GM12878 (cell line): Measurements from ENCODE around the gene NAT9. TPM values are rescaled to one million over a fixed set of nuclear protein-coding genes. Genes with fewer than 3 reads are reported as not detected.

Experiments used
- ATAC-seq: fragments of 200-7000 bp; cut with Tn5 transposase; 3 replicates; pipeline ENCODE4 v1.9.1; 2020; ENCODE audit warnings: mild to moderate bottlenecking, moderate library complexity
- BruUV-seq: library from RNA; stranded (reverse); fragments of 400-500 nt; replicated peaks from 2 replicates; lab custom pipeline; 2021; lab: Mats Ljungman, UMichigan
- CTCF ChIA-PET: fragments of 300-600 bp; sonication (Branson Sonifier 250); formaldehyde crosslinking; extraction: SDS; loops from one replicate; lab custom pipeline; 2021; ENCODE audit warnings: inconsistent platforms; lab: Yijun Ruan, JAX
- POLR2A ChIA-PET: fragments of 350-600 bp; formaldehyde crosslinking; extraction: SDS; loops from one replicate; lab custom pipeline; 2021; ENCODE audit warnings: inconsistent platforms; lab: Charles Lee
- RAD21 ChIA-PET: fragments of 300-600 bp; sonication (Branson Sonifier 250); formaldehyde crosslinking; loops from one replicate; lab custom pipeline; 2023; ENCODE audit warnings: antibody characterized with exemption; ENCODE audit not compliant: unreplicated experiment; lab: Charles Lee
- SMC1A ChIA-PET: fragments of 300-600 bp; sonication (Branson Sonifier 250); formaldehyde crosslinking; loops from one replicate; lab custom pipeline; 2023; ENCODE audit not compliant: unreplicated experiment, uncharacterized antibody; lab: Charles Lee
- DNase-seq: peaks from one replicate; pipeline ENCODE4 v3.0.0-alpha.2; 2011; ENCODE audit warnings: low read depth, low spot score
- FAIRE-seq: peaks from 3 replicates; lab custom pipeline; 2011; peaks lifted over from hg19 to GRCh38; lab: Jason Lieb, UNC
- H2AFZ ChIP-seq: 2 replicates; pipeline ENCODE4 v1.6.0; 2011; ENCODE audit warnings: low read depth, low read length, control low read depth; ENCODE audit not compliant: control insufficient read depth
- H3K27ac ChIP-seq: 2 replicates; pipeline ENCODE4 v1.5.1; 2011; ENCODE audit warnings: control low read depth; ENCODE audit not compliant: control insufficient read depth, insufficient read depth
- H3K27me3 ChIP-seq, 2 experiments: replicated peaks in 1 of 2; 2 replicates each; pipeline versions ENCODE4 v1.6.0 to v1.6.1; 2011; ENCODE audit warnings: low read length in 1 of 2; ENCODE audit not compliant: control insufficient read depth in 2 of 2, insufficient read depth in 2 of 2
- H3K36me3 ChIP-seq, 2 experiments: 2 replicates each; pipeline ENCODE4 v1.5.1; 2011; ENCODE audit warnings: low read length in 1 of 2; ENCODE audit not compliant: control insufficient read depth in 2 of 2, insufficient read depth in 2 of 2
- H3K4me1 ChIP-seq: 2 replicates; pipeline ENCODE4 v1.6.1; 2011; ENCODE audit warnings: mild to moderate bottlenecking, low read length, moderate library complexity, mixed read lengths; ENCODE audit not compliant: control insufficient read depth, insufficient read depth
- H3K4me2 ChIP-seq: 2 replicates; pipeline ENCODE4 v1.6.0; 2011; ENCODE audit warnings: control low read depth; ENCODE audit not compliant: control insufficient read depth, insufficient read depth
- H3K4me3 ChIP-seq: fragments of 200-600 bp; sonication (generic); 2 replicates; pipeline ENCODE4 v1.5.1; 2016
- H3K79me2 ChIP-seq: 2 replicates; pipeline ENCODE4 v1.6.0; 2011; ENCODE audit warnings: low read length; ENCODE audit not compliant: control insufficient read depth, insufficient read depth
- H3K9ac ChIP-seq: 2 replicates; pipeline ENCODE4 v1.8.0; 2011; ENCODE audit warnings: low read length, control low read depth, mixed read lengths; ENCODE audit not compliant: control insufficient read depth, insufficient read depth
- H3K9me3 ChIP-seq: replicated peaks from 3 replicates; pipeline ENCODE4 v1.5.1; 2011; ENCODE audit warnings: mild to moderate bottlenecking, low read length; ENCODE audit not compliant: control insufficient read depth, insufficient read depth
- H4K20me1 ChIP-seq: 2 replicates; pipeline ENCODE4 v1.6.0; 2011; ENCODE audit not compliant: control insufficient read depth, insufficient read depth
- BCL11A ChIP-seq: IDR thresholded peaks from 2 replicates; pipeline ENCODE4 v1.6.1; 2011; ENCODE audit warnings: low read depth, low read length
- HDGF ChIP-seq: fragments of 450-650 bp; IDR thresholded peaks from 2 replicates; pipeline ENCODE4 v1.6.1; 2016; ENCODE audit warnings: antibody characterized with exemption
- KAT2A ChIP-seq: conservative IDR thresholded peaks from 2 replicates; pipeline ENCODE4 v1.6.1; 2011; ENCODE audit warnings: low read depth, low read length; ENCODE audit not compliant: control insufficient read depth
- KLF5 ChIP-seq: fragments of 450-650 bp; IDR thresholded peaks from 2 replicates; pipeline ENCODE4 v1.6.1; 2014; ENCODE audit warnings: mild to moderate bottlenecking; ENCODE audit not compliant: partially characterized antibody
- MEF2B ChIP-seq: fragments of 450-650 bp; IDR thresholded peaks from 2 replicates; pipeline ENCODE4 v1.6.1; 2018; ENCODE audit warnings: mild to moderate bottlenecking, moderate library complexity; ENCODE audit not compliant: partially characterized antibody, poor library complexity, severe bottlenecking
- MYB ChIP-seq: fragments of 150-350 bp; IDR thresholded peaks from 2 replicates; pipeline ENCODE4 v1.6.1; 2014; ENCODE audit warnings: mild to moderate bottlenecking, low read depth, low read length, borderline replicate concordance
- NR2F1 ChIP-seq: fragments of 450-650 bp; conservative IDR thresholded peaks from 2 replicates; pipeline ENCODE4 v1.6.1; 2017; ENCODE audit warnings: mild to moderate bottlenecking
- PAX5 ChIP-seq: IDR thresholded peaks from 2 replicates; pipeline ENCODE4 v1.6.1; 2011; ENCODE audit warnings: low read depth, low read length, borderline replicate concordance
- PAX8 ChIP-seq: fragments of 450-650 bp; IDR thresholded peaks from 2 replicates; pipeline ENCODE4 v1.6.1; 2017; ENCODE audit warnings: mild to moderate bottlenecking, moderate library complexity
- RB1 ChIP-seq: fragments of 450-650 bp; formaldehyde crosslinking; IDR thresholded peaks from 2 replicates; pipeline ENCODE4 v1.6.1; 2017; ENCODE audit warnings: mild to moderate bottlenecking, borderline replicate concordance
- SMAD1 ChIP-seq: fragments of 450-650 bp; IDR thresholded peaks from 2 replicates; pipeline ENCODE4 v1.6.1; 2018; ENCODE audit warnings: mild to moderate bottlenecking, low read depth; ENCODE audit not compliant: partially characterized antibody
- SMC3 ChIP-seq: IDR thresholded peaks from 2 replicates; pipeline ENCODE4 v1.6.1; 2011; ENCODE audit warnings: low read length, improper control_type of control experiment, borderline replicate concordance
- ZBED1 ChIP-seq: IDR thresholded peaks from 2 replicates; pipeline ENCODE4 v1.6.1; 2016; ENCODE audit warnings: borderline replicate concordance
- ZNF274 ChIP-seq: IDR thresholded peaks from one replicate; pipeline ENCODE4 v1.8.0; 2011; ENCODE audit not compliant: insufficient read length, insufficient read depth
- ZSCAN29 ChIP-seq: fragments of 450-650 bp; IDR thresholded peaks from 2 replicates; pipeline ENCODE4 v1.6.1; 2017; ENCODE audit warnings: mild to moderate bottlenecking, moderate library complexity
- ZZZ3 ChIP-seq: IDR thresholded peaks from 2 replicates; pipeline ENCODE4 v1.6.1; 2011; ENCODE audit warnings: low read depth; ENCODE audit not compliant: control insufficient read depth, insufficient read length
- WGBS: methylation state at CpG from one replicate; pipeline ENCODE4 v1.1.6; 2016; ENCODE audit warnings: low lambda C conversion rate; ENCODE audit not compliant: insufficient replicate concordance, insufficient coverage; ENCODE audit errors: missing lambda C conversion rate; 5-methylcytosine and 5-hydroxymethylcytosine counted together
- in situ Hi-C: fragments of 300-500 bp; cut with MboI; formaldehyde crosslinking; loops from 9 replicates; pipeline ENCODE4 v1.14.3; 2018; ENCODE audit warnings: mixed read lengths
- intact Hi-C: fragments of 100-400 bp; cut with micrococcal nuclease; formaldehyde crosslinking; loops from one replicate; pipeline ENCODE4 v1.14.2; 2022; ENCODE audit not compliant: unreplicated experiment
- polyA plus RNA-seq, 11 experiments: library from polyadenylated mRNA; depleted of rRNA in 4 of 11; unstranded in 6 of 11; stranded (reverse) in 5 of 11; fragments of >200 nt; fragmentation: Nextera tagmentation in 4 of 11; fragmentation: Illumina TruSeq in 1 of 11; extraction: Ambion mirVana in 4 of 11; extraction: Trizol in 1 of 11; gene quantifications; 1 replicate in 1 of 11; 2 replicates in 10 of 11; pipeline versions ENCODE4 v1.2.1 to v1.2.3, GENCODE V29; 2011 to 2016; ENCODE audit warnings: inconsistent platforms in 2 of 11, missing spikeins in 2 of 11, low read depth in 1 of 11
- total RNA-seq, 4 experiments: library from RNA; depleted of rRNA in 3 of 4; stranded (reverse); fragments of >200 nt in 3 of 4; fragmentation: Illumina TruSeq in 1 of 4; extraction: Trizol in 1 of 4; gene quantifications; 2 replicates each; pipeline versions ENCODE4 v1.2.1 to v1.2.3, GENCODE V29; 2013 to 2021
- TF ChIP-seq, protein P1 (sequence below): IDR thresholded peaks from 2 replicates; pipeline ENCODE4 v1.6.1; 2011; ENCODE audit warnings: low read depth, mild to moderate bottlenecking, low read length, moderate library complexity, borderline replicate concordance; ENCODE audit errors: extremely low read depth
- TF ChIP-seq, protein P2 (sequence below): IDR thresholded peaks from 2 replicates; pipeline ENCODE4 v1.6.1; 2011; ENCODE audit warnings: borderline replicate concordance, low read depth, mild to moderate bottlenecking, moderate library complexity, mixed read lengths, low read length; ENCODE audit not compliant: insufficient read depth; ENCODE audit errors: extremely low read length
- TF ChIP-seq, protein P3 (sequence below): fragments of 450-650 bp; IDR thresholded peaks from 2 replicates; pipeline ENCODE4 v1.6.1; 2017; ENCODE audit warnings: mild to moderate bottlenecking, moderate library complexity

Gene NAT9
- total and polyA plus RNA-seq, 10 of the 15 experiments (the other 5 are each of a cell fraction or from before 2014, with no cell fraction given), result 3.5 to 45.3 (median 27.3) TPM

DNA sequence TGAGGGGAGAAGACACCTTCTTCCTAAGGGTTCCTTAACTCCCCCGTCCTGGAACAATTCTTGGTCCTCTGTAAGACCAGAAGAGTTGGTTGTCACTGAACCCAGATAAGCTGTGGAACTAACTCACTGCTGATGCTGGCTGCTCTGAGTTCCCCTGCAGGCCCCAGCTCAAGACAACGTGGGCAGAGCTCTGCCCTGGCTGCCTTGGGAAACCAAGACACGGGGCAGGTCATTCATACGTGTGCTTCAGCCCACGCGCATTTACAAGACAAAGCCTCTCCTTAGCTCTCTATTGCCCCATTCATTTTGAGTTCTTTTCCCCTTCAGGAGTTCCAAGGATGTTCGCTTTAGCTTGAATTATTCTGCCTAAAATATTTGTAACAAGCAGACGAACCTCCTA is 3.4 kb upstream of the NAT9 start:
- WGBS, result 19% methylated on average over 8 of the region's 8 CpGs
- SMC1A ChIA-PET, result interaction anchor here (1.4 to 3.5 kb wide), 4 partner anchors 9 to 122 kb away, joined by 5 to 13 read pairs (median 6); no protein-coding TSS in a partner anchor
- Histone ChIP-seq H3K4me1 (peaks cover 33% of the 10 kb centered on the region), H4K20me1 (no peaks in the 10 kb centered on the region; the same call in 1 of the 2 replicates)
- FAIRE-seq, result no peak
- BruUV-seq, result no TSS peak
- in situ Hi-C loops, result no loop called here
- no peak for TF ChIP-seq RB1
- no peak for TF ChIP-seq MEF2B
- TF ChIP-seq KLF5, result no peak
- TF ChIP-seq, protein P1, sequence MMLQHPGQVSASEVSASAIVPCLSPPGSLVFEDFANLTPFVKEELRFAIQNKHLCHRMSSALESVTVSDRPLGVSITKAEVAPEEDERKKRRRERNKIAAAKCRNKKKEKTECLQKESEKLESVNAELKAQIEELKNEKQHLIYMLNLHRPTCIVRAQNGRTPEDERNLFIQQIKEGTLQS, result no peak
- TF ChIP-seq, protein P2, sequence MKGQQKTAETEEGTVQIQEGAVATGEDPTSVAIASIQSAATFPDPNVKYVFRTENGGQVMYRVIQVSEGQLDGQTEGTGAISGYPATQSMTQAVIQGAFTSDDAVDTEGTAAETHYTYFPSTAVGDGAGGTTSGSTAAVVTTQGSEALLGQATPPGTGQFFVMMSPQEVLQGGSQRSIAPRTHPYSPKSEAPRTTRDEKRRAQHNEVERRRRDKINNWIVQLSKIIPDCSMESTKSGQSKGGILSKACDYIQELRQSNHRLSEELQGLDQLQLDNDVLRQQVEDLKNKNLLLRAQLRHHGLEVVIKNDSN, result no peak
- TF ChIP-seq ZBED1, result no peak
- no peak for TF ChIP-seq KAT2A
- TF ChIP-seq ZSCAN29, result no peak
- TF ChIP-seq PAX5, result no peak
- TF ChIP-seq, protein P3, sequence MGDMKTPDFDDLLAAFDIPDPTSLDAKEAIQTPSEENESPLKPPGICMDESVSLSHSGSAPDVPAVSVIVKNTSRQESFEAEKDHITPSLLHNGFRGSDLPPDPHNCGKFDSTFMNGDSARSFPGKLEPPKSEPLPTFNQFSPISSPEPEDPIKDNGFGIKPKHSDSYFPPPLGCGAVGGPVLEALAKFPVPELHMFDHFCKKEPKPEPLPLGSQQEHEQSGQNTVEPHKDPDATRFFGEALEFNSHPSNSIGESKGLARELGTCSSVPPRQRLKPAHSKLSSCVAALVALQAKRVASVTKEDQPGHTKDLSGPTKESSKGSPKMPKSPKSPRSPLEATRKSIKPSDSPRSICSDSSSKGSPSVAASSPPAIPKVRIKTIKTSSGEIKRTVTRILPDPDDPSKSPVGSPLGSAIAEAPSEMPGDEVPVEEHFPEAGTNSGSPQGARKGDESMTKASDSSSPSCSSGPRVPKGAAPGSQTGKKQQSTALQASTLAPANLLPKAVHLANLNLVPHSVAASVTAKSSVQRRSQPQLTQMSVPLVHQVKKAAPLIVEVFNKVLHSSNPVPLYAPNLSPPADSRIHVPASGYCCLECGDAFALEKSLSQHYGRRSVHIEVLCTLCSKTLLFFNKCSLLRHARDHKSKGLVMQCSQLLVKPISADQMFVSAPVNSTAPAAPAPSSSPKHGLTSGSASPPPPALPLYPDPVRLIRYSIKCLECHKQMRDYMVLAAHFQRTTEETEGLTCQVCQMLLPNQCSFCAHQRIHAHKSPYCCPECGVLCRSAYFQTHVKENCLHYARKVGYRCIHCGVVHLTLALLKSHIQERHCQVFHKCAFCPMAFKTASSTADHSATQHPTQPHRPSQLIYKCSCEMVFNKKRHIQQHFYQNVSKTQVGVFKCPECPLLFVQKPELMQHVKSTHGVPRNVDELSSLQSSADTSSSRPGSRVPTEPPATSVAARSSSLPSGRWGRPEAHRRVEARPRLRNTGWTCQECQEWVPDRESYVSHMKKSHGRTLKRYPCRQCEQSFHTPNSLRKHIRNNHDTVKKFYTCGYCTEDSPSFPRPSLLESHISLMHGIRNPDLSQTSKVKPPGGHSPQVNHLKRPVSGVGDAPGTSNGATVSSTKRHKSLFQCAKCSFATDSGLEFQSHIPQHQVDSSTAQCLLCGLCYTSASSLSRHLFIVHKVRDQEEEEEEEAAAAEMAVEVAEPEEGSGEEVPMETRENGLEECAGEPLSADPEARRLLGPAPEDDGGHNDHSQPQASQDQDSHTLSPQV, result no peak
- no peak for TF ChIP-seq ZNF274
- TF ChIP-seq BCL11A, result no peak
- no peak for TF ChIP-seq ZZZ3
- no peak for TF ChIP-seq NR2F1
- no peak for TF ChIP-seq SMC3
- TF ChIP-seq MYB, result no peak
- TF ChIP-seq HDGF, result no peak
- TF ChIP-seq PAX8, result no peak
- no peak for TF ChIP-seq SMAD1
- TF ChIP-seq, all 136 proteins: peak for 0
- POLR2A ChIA-PET, result interaction anchor here (1.3 kb wide), 1 partner anchor 23 kb away, joined by 3 read pairs; no protein-coding TSS in a partner anchor
- H3K27ac ChIP-seq, result 0 out of 2 replicates have a peak overlapping the region, but pooled peaks have one; percentile 43
- H3K9me3 ChIP-seq, result no peaks in the 10 kb centered on the region
- no peaks in the 10 kb centered on the region for H3K27me3 ChIP-seq
- no peak overlapping the region; the same call in 1 of the 2 replicates for H3K4me3 ChIP-seq
- CTCF ChIA-PET, result interaction anchor here (0.6 to 4.7 kb wide), 5 partner anchors 12 to 122 kb away, joined by 3 to 32 read pairs (median 6); no protein-coding TSS in a partner anchor
- H3K79me2 ChIP-seq, result peaks cover 16% of the 10 kb centered on the region
- no peak overlapping the region for H3K9ac ChIP-seq
- ATAC-seq (no peak), DNase-seq (no peak)
- no peaks in the 10 kb centered on the region; a peak in 1 of 4 replicates for H3K36me3 ChIP-seq
- RAD21 ChIA-PET, result interaction anchor here (0.6 to 1.5 kb wide), 2 partner anchors 123 to 484 kb away, joined by 3 read pairs; no protein-coding TSS in a partner anchor
- intact Hi-C loops, result no loop called here
- H2AFZ ChIP-seq, result no peak overlapping the region
- peak overlapping the region; percentile 19 for H3K4me2 ChIP-seq
